HepG2 (cell line): ENCODE data around the gene IQCE. TPM values are rescaled to one million over a fixed set of nuclear protein-coding genes. Genes with fewer than 3 reads are reported as not detected.

Source experiments
- GABPA ChIP-seq, 2 experiments: IDR thresholded peaks; 2 replicates each; pipeline ENCODE4 v1.6.1; 2011 to 2016; ENCODE audit warnings: low read depth in 2 of 2, low read length in 1 of 2, missing biosample characterization in 1 of 2, missing genetic modification characterization in 1 of 2
- HDAC2 ChIP-seq: sonication (generic); formaldehyde crosslinking; IDR thresholded peaks from 2 replicates; pipeline ENCODE4 v1.4.0; 2020; ENCODE audit warnings: missing genetic modification reagents
- HNRNPH1 ChIP-seq: fragments of 200-400 bp; formaldehyde crosslinking; optimal IDR thresholded peaks from 2 replicates; pipeline ENCODE3; 2017; ENCODE audit warnings: mild to moderate bottlenecking, low read depth, low read length
- MLLT10 ChIP-seq: sonication (generic); formaldehyde crosslinking; IDR thresholded peaks from 2 replicates; pipeline ENCODE4 v1.4.0; 2020; ENCODE audit warnings: missing genetic modification reagents
- NFRKB ChIP-seq: fragments of 450-650 bp; IDR thresholded peaks from 2 replicates; pipeline ENCODE4 v1.6.1; 2017
- PTBP1 ChIP-seq: fragments of 200-400 bp; formaldehyde crosslinking; IDR thresholded peaks from 2 replicates; pipeline ENCODE4 v1.6.1; 2018; ENCODE audit warnings: low read length, low read depth; ENCODE audit not compliant: poor library complexity, severe bottlenecking
- TBX3 ChIP-seq: fragments of 450-650 bp; IDR thresholded peaks from 2 replicates; pipeline ENCODE4 v1.6.1; 2017; ENCODE audit warnings: antibody characterized with exemption, mild to moderate bottlenecking, inconsistent platforms, borderline replicate concordance
- TGIF2 ChIP-seq: IDR thresholded peaks from 2 replicates; pipeline ENCODE4 v1.6.1; 2016; ENCODE audit warnings: control low read depth, missing compliant biosample characterization
- ZNF33A ChIP-seq: sonication (generic); formaldehyde crosslinking; IDR thresholded peaks from 2 replicates; pipeline ENCODE4 v1.5.1; 2020; ENCODE audit warnings: missing genetic modification reagents, mild to moderate bottlenecking, moderate library complexity, borderline replicate concordance
- polyA plus RNA-seq, 8 experiments: library from polyadenylated mRNA; depleted of rRNA in 3 of 8; stranded (reverse) in 7 of 8; unstranded in 1 of 8; fragments of >200 nt; fragmentation: Illumina TruSeq in 4 of 8; extraction: Trizol in 4 of 8; gene quantifications; 2 replicates each; pipeline versions ENCODE4 v1.2.1 to v1.2.3, GENCODE V29; 2011 to 2016; ENCODE audit warnings: low read depth in 4 of 8, missing spikeins in 1 of 8, mixed read lengths in 1 of 8; ENCODE audit not compliant: insufficient read depth in 1 of 8
- total RNA-seq, 5 experiments: library from RNA; depleted of rRNA; stranded (reverse); fragments of >200 nt; fragmentation: Illumina TruSeq; extraction: Trizol; gene quantifications; 2 replicates each; pipeline ENCODE4 v1.2.3, GENCODE V29; 2016; ENCODE audit warnings: low read depth in 1 of 5
- TF ChIP-seq, protein P1 (sequence below), 2 experiments: sonication (generic) in 1 of 2; formaldehyde crosslinking in 1 of 2; IDR thresholded peaks; 2 replicates each; pipeline versions ENCODE4 v1.4.0 to v1.6.1; 2016 to 2020; ENCODE audit warnings: borderline replicate concordance in 1 of 2, low read depth in 1 of 2, mild to moderate bottlenecking in 1 of 2, missing genetic modification reagents in 1 of 2
- TF ChIP-seq, protein P2 (sequence below), 2 experiments: fragments of 450-650 bp in 1 of 2; sonication (generic) in 1 of 2; formaldehyde crosslinking; IDR thresholded peaks; 2 replicates each; pipeline versions ENCODE4 v1.5.0 to v1.8.0; 2020 to 2022; ENCODE audit warnings: mild to moderate bottlenecking in 1 of 2, missing genetic modification reagents in 1 of 2
- TF ChIP-seq, protein P3 (sequence below): sonication (generic); formaldehyde crosslinking; IDR thresholded peaks from 2 replicates; pipeline ENCODE4 v1.5.1; 2020; ENCODE audit warnings: missing genetic modification reagents, mild to moderate bottlenecking, borderline replicate concordance
- TF ChIP-seq, protein P4 (sequence below): IDR thresholded peaks from 2 replicates; pipeline ENCODE4 v1.4.0; 2020; ENCODE audit warnings: mild to moderate bottlenecking, missing genetic modification reagents

Gene IQCE
- total and polyA plus RNA-seq, 2 of the 13 experiments (the other 11 are each of a cell fraction or from before 2014, with no cell fraction given), result 1.5 to 2.5 TPM

- no peak for TF ChIP-seq TBX3
- TF ChIP-seq HNRNPH1, result no peak
- no peak for TF ChIP-seq NFRKB
- TF ChIP-seq ZNF33A (CRISPR knock-in tag), result 0 out of 2 replicates have a peak, but pooled peaks have one; percentile 36
- TF ChIP-seq TGIF2 (CRISPR knock-in tag), result 0 out of 2 replicates have a peak, but pooled peaks have one; percentile 44
- TF ChIP-seq, protein P1, sequence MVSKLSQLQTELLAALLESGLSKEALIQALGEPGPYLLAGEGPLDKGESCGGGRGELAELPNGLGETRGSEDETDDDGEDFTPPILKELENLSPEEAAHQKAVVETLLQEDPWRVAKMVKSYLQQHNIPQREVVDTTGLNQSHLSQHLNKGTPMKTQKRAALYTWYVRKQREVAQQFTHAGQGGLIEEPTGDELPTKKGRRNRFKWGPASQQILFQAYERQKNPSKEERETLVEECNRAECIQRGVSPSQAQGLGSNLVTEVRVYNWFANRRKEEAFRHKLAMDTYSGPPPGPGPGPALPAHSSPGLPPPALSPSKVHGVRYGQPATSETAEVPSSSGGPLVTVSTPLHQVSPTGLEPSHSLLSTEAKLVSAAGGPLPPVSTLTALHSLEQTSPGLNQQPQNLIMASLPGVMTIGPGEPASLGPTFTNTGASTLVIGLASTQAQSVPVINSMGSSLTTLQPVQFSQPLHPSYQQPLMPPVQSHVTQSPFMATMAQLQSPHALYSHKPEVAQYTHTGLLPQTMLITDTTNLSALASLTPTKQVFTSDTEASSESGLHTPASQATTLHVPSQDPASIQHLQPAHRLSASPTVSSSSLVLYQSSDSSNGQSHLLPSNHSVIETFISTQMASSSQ (IDR thresholded peaks at IDR 0.05; ENCODE audit: low read depth), result 0 out of 2 replicates have a peak, but pooled peaks have one; percentile 51
- TF ChIP-seq, protein P1 (CRISPR knock-in tag; IDR thresholded peaks at IDR 0.05; ENCODE audit: borderline replicate concordance), result peak; percentile 71; the same call in 1 of the 2 replicates
- TF ChIP-seq, protein P2, sequence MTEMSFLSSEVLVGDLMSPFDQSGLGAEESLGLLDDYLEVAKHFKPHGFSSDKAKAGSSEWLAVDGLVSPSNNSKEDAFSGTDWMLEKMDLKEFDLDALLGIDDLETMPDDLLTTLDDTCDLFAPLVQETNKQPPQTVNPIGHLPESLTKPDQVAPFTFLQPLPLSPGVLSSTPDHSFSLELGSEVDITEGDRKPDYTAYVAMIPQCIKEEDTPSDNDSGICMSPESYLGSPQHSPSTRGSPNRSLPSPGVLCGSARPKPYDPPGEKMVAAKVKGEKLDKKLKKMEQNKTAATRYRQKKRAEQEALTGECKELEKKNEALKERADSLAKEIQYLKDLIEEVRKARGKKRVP (CRISPR knock-in tag; IDR thresholded peaks at IDR 0.05), result no peak
- TF ChIP-seq GABPA (IDR thresholded peaks at IDR 0.05; ENCODE audit: low read depth, low read length), result no peak
- peak; percentile 89 for TF ChIP-seq GABPA (CRISPR knock-in tag; IDR thresholded peaks at IDR 0.05; ENCODE audit: low read depth)
- TF ChIP-seq, protein P3, sequence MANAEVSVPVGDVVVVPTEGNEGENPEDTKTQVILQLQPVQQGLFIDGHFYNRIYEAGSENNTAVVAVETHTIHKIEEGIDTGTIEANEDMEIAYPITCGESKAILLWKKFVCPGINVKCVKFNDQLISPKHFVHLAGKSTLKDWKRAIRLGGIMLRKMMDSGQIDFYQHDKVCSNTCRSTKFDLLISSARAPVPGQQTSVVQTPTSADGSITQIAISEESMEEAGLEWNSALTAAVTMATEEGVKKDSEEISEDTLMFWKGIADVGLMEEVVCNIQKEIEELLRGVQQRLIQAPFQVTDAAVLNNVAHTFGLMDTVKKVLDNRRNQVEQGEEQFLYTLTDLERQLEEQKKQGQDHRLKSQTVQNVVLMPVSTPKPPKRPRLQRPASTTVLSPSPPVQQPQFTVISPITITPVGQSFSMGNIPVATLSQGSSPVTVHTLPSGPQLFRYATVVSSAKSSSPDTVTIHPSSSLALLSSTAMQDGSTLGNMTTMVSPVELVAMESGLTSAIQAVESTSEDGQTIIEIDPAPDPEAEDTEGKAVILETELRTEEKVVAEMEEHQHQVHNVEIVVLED (CRISPR knock-in tag), result peak; percentile 54; the same call in 1 of the 2 replicates
- TF ChIP-seq, protein P4, sequence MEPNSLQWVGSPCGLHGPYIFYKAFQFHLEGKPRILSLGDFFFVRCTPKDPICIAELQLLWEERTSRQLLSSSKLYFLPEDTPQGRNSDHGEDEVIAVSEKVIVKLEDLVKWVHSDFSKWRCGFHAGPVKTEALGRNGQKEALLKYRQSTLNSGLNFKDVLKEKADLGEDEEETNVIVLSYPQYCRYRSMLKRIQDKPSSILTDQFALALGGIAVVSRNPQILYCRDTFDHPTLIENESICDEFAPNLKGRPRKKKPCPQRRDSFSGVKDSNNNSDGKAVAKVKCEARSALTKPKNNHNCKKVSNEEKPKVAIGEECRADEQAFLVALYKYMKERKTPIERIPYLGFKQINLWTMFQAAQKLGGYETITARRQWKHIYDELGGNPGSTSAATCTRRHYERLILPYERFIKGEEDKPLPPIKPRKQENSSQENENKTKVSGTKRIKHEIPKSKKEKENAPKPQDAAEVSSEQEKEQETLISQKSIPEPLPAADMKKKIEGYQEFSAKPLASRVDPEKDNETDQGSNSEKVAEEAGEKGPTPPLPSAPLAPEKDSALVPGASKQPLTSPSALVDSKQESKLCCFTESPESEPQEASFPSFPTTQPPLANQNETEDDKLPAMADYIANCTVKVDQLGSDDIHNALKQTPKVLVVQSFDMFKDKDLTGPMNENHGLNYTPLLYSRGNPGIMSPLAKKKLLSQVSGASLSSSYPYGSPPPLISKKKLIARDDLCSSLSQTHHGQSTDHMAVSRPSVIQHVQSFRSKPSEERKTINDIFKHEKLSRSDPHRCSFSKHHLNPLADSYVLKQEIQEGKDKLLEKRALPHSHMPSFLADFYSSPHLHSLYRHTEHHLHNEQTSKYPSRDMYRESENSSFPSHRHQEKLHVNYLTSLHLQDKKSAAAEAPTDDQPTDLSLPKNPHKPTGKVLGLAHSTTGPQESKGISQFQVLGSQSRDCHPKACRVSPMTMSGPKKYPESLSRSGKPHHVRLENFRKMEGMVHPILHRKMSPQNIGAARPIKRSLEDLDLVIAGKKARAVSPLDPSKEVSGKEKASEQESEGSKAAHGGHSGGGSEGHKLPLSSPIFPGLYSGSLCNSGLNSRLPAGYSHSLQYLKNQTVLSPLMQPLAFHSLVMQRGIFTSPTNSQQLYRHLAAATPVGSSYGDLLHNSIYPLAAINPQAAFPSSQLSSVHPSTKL, result peak; percentile 85
- no peak for TF ChIP-seq MLLT10
- peak; percentile 89 for TF ChIP-seq HDAC2 (CRISPR knock-in tag)
- no peak for TF ChIP-seq PTBP1
These were observed 63.3 kb downstream of the IQCE start (continued) for GRCh38 chr7:2621948-2622640.
